H9 (cell line): ENCODE measurements around the gene HOXB6. TPM values are rescaled to one million over a fixed set of nuclear protein-coding genes. Genes with fewer than 3 reads are reported as not detected.

Source experiments
- DNase-seq: peaks from one replicate; pipeline ENCODE4 v3.0.0-alpha.2; 2017
- H2AFZ ChIP-seq: one replicate; pipeline ENCODE4 v1.6.1; 2013; ENCODE audit warnings: mild to moderate bottlenecking, low read length, control low read depth, moderate library complexity
- H2AK5ac ChIP-seq: 2 replicates; pipeline ENCODE4 v1.6.1; 2013; ENCODE audit warnings: low read length, control low read depth, mixed read lengths; ENCODE audit not compliant: insufficient read length
- H2BK120ac ChIP-seq: one replicate; pipeline ENCODE4 v1.6.1; 2013; ENCODE audit warnings: low read depth, mild to moderate bottlenecking, low read length, control low read depth, inconsistent platforms; ENCODE audit not compliant: poor library complexity, severe bottlenecking
- H2BK12ac ChIP-seq: 2 replicates; pipeline ENCODE4 v1.6.1; 2013; ENCODE audit warnings: low read length, control low read depth, mixed read lengths, low read depth; ENCODE audit not compliant: insufficient read length
- H2BK15ac ChIP-seq: 2 replicates; pipeline ENCODE4 v1.6.1; 2013; ENCODE audit warnings: low read depth, low read length, control low read depth
- H2BK20ac ChIP-seq: one replicate; pipeline ENCODE4 v1.6.1; 2013; ENCODE audit warnings: low read depth, mild to moderate bottlenecking, low read length, control low read depth, inconsistent platforms; ENCODE audit not compliant: poor library complexity, severe bottlenecking
- H2BK5ac ChIP-seq: 2 replicates; pipeline ENCODE4 v1.6.1; 2013; ENCODE audit warnings: low read length, control low read depth, mixed read lengths; ENCODE audit not compliant: insufficient read length
- H3K14ac ChIP-seq: 2 replicates; pipeline ENCODE4 v1.6.1; 2013; ENCODE audit warnings: low read length, control low read depth; ENCODE audit not compliant: insufficient read depth
- H3K18ac ChIP-seq: 2 replicates; pipeline ENCODE4 v1.6.1; 2013; ENCODE audit warnings: low read depth, mild to moderate bottlenecking, mixed read lengths, low read length, control low read depth; ENCODE audit not compliant: insufficient read length
- H3K23ac ChIP-seq: 2 replicates; pipeline ENCODE4 v1.6.1; 2013; ENCODE audit warnings: low read length, control low read depth, mixed read lengths, low read depth; ENCODE audit not compliant: insufficient read length
- H3K23me2 ChIP-seq: 2 replicates; pipeline ENCODE4 v1.6.1; 2013; ENCODE audit warnings: low read depth, mild to moderate bottlenecking, mixed read lengths, low read length, control low read depth; ENCODE audit not compliant: insufficient read length, poor library complexity, severe bottlenecking
- H3K27ac ChIP-seq: 2 replicates; pipeline ENCODE4 v1.5.1; 2013; ENCODE audit warnings: low read length, control low read depth, mixed read lengths, low read depth; ENCODE audit not compliant: insufficient read length
- H3K27me3 ChIP-seq: 2 replicates; pipeline ENCODE4 v1.6.1; 2013; ENCODE audit warnings: low read length, control low read depth, inconsistent platforms; ENCODE audit not compliant: insufficient read depth
- H3K4ac ChIP-seq: 2 replicates; pipeline ENCODE4 v1.6.1; 2013; ENCODE audit warnings: low read depth, mild to moderate bottlenecking, control low read depth, inconsistent platforms, low read length, moderate library complexity
- H3K4me1 ChIP-seq: 2 replicates; pipeline ENCODE4 v1.6.1; 2013; ENCODE audit warnings: low read length, control low read depth, inconsistent platforms; ENCODE audit not compliant: insufficient read depth
- H3K4me2 ChIP-seq: 2 replicates; pipeline ENCODE4 v1.6.1; 2013; ENCODE audit warnings: low read length, control low read depth, mixed read lengths; ENCODE audit not compliant: insufficient read length, insufficient read depth
- H3K56ac ChIP-seq: 2 replicates; pipeline ENCODE4 v1.6.1; 2013; ENCODE audit warnings: low read depth, mild to moderate bottlenecking, mixed read lengths, low read length, control low read depth; ENCODE audit not compliant: insufficient read length
- H3K79me1 ChIP-seq: 2 replicates; pipeline ENCODE4 v1.6.1; 2013; ENCODE audit warnings: low read depth, mild to moderate bottlenecking, moderate library complexity, low read length, control low read depth, inconsistent platforms; ENCODE audit not compliant: insufficient read depth, poor library complexity, severe bottlenecking
- H3K79me2 ChIP-seq: 2 replicates; pipeline ENCODE4 v1.6.1; 2013; ENCODE audit warnings: low read length, control low read depth, inconsistent platforms; ENCODE audit not compliant: insufficient read depth
- H3K9ac ChIP-seq: 2 replicates; pipeline ENCODE4 v1.6.1; 2013; ENCODE audit warnings: low read length, control low read depth, mixed read lengths; ENCODE audit not compliant: insufficient read length; ENCODE audit errors: extremely low read depth
- H3K9me3 ChIP-seq: one replicate; pipeline ENCODE4 v1.6.1; 2013; ENCODE audit warnings: low read depth, low read length, inconsistent platforms; ENCODE audit not compliant: control insufficient read depth
- H3T11ph ChIP-seq: one replicate; pipeline ENCODE4 v1.6.1; 2013; ENCODE audit warnings: mild to moderate bottlenecking, low read length, control low read depth, inconsistent platforms
- H4K20me1 ChIP-seq: one replicate; pipeline ENCODE4 v1.6.1; 2013; ENCODE audit not compliant: control insufficient read depth, insufficient read length, insufficient read depth
- H4K5ac ChIP-seq: 2 replicates; pipeline ENCODE4 v1.6.1; 2013; ENCODE audit warnings: low read depth, mild to moderate bottlenecking, mixed read lengths, low read length, control low read depth; ENCODE audit not compliant: insufficient read length
- H4K8ac ChIP-seq: replicated peaks from 2 replicates; pipeline ENCODE4 v1.6.1; 2013; ENCODE audit warnings: low read length, control low read depth, mixed read lengths, low read depth; ENCODE audit not compliant: insufficient read length
- H4K91ac ChIP-seq: 2 replicates; pipeline ENCODE4 v1.6.1; 2013; ENCODE audit warnings: low read depth, mild to moderate bottlenecking, moderate library complexity, mixed read lengths, low read length, control low read depth; ENCODE audit not compliant: insufficient read length
- H3K27ac Mint-ChIP-seq, 3 experiments: 2 replicates in 2 of 3; 3 replicates in 1 of 3; pipeline ENCODE4 v1.8.0; 2020 to 2021; ENCODE audit warnings: mixed read lengths in 3 of 3, mild to moderate bottlenecking in 1 of 3, moderate library complexity in 1 of 3
- H3K27me3 Mint-ChIP-seq: 2 replicates; pipeline ENCODE4 v1.8.0; 2021; ENCODE audit warnings: low read depth, mild to moderate bottlenecking, moderate library complexity, mixed read lengths
- H3K36me3 Mint-ChIP-seq, 3 experiments: 2 replicates in 2 of 3; 3 replicates in 1 of 3; pipeline ENCODE4 v1.8.0; 2020 to 2021; ENCODE audit warnings: low read depth in 3 of 3, mixed read lengths in 3 of 3; ENCODE audit not compliant: insufficient read depth in 1 of 3
- H3K4me1 Mint-ChIP-seq, 2 experiments: 2 replicates each; pipeline ENCODE4 v1.8.0; 2020; ENCODE audit warnings: mixed read lengths in 2 of 2
- H3K4me3 Mint-ChIP-seq, 2 experiments: 2 replicates in 1 of 2; 3 replicates in 1 of 2; pipeline ENCODE4 v1.8.0; 2020 to 2021; ENCODE audit warnings: mild to moderate bottlenecking in 2 of 2, mixed read lengths in 2 of 2, moderate library complexity in 1 of 2
- H3K9me3 Mint-ChIP-seq, 2 experiments: 2 replicates in 1 of 2; 3 replicates in 1 of 2; pipeline ENCODE4 v1.8.0; 2020; ENCODE audit warnings: mild to moderate bottlenecking in 2 of 2, mixed read lengths in 2 of 2, moderate library complexity in 1 of 2
- WGBS: extraction: QIAGEN DNeasy Blood & Tissue Kit; methylation state at CpG from one replicate; pipeline ENCODE4 v1.1.7; 2013; ENCODE audit warnings: missing lambda C conversion rate, low lambda C conversion rate, mixed read lengths; ENCODE audit not compliant: insufficient read length; ENCODE audit errors: extremely low coverage; 5-methylcytosine and 5-hydroxymethylcytosine counted together
- total RNA-seq: library from RNA; stranded (reverse); gene quantifications from 2 replicates; pipeline ENCODE4 v1.2.1, GENCODE V29; 2021
- TF ChIP-seq, protein P1 (sequence below): fragments of 200-600 bp; sonication (generic); conservative IDR thresholded peaks from 3 replicates; pipeline ENCODE4 v1.8.0; 2021; ENCODE audit warnings: antibody characterized with exemption, mild to moderate bottlenecking

Gene HOXB6
- total RNA-seq, 1 experiment from 2014 or later, result not detected

DNA sequence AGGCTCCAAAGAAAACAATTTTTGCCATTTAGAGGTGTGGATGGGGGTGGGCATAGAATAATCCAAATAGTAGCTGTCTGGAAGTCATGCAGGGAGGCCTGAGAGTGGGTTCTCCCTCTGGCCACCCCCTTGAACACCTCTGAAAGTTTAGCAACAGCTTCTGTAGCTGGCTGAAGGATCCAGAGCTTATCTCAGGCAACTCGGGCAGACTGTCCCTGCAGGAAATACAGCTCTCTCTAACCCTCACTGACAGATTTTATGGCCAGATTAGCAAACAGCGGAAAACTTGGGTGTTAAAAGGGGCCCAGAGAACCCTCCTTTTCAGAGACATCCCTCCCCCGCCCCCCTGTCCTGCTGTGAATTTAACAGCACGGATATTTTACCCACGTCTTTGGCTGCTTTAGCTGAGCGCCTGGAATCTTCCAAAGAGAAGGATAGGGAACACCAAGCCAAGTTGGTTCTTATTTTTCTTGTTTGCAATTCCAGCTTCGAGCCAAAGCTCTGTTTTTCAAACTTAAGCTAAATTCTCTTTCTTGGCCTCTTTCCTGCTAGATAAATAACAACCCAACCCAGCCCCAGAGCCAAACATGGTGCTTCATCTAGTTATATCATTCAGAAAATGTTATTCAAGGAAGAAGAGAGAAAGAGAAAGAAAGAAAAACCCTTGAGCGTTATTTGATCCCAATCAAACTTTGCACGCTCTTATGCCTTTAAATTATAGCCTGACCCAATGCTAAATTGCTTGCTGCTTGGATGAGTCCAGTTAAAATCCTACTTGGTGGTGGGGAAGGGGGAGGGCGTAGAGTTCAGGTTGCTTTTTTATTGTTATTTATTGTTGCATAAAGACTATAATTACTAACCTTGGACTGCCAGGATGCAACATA, 57.6 kb downstream of the HOXB6 start:
- H4K5ac ChIP-seq, result no peak overlapping the region
- H3K79me2 ChIP-seq, result no peaks in the 10 kb centered on the region
- H4K8ac ChIP-seq, result no peak overlapping the region
- no peaks in the 10 kb centered on the region for H3K9me3 ChIP-seq
- no peak overlapping the region for H2BK5ac ChIP-seq
- H3K18ac ChIP-seq, result no peak overlapping the region
- no peak for DNase-seq
- H3K56ac ChIP-seq, result no peak overlapping the region
- H3K23ac ChIP-seq, result no peak overlapping the region
- no peak overlapping the region for H2AFZ ChIP-seq
- no peak overlapping the region for H2BK120ac ChIP-seq
- Mint-ChIP-seq H3K27ac (no peak overlapping the region), H3K4me3 (peak overlapping the region in 1 of 2 experiments; percentile 31; a peak in 1 of 5 replicates), H3K4me1 (peaks cover 40 to 69% of the 10 kb centered on the region in 2 experiments), H3K9me3 (peaks cover 3 to 20% of the 10 kb centered on the region in 2 experiments; a peak in 4 of 5 replicates), H3K36me3 (no peaks in the 10 kb centered on the region; a peak in 1 of 7 replicates), H3K27me3 (peaks cover 99% of the 10 kb centered on the region)
- H4K20me1 ChIP-seq, result peaks cover 2% of the 10 kb centered on the region
- TF ChIP-seq, protein P1, sequence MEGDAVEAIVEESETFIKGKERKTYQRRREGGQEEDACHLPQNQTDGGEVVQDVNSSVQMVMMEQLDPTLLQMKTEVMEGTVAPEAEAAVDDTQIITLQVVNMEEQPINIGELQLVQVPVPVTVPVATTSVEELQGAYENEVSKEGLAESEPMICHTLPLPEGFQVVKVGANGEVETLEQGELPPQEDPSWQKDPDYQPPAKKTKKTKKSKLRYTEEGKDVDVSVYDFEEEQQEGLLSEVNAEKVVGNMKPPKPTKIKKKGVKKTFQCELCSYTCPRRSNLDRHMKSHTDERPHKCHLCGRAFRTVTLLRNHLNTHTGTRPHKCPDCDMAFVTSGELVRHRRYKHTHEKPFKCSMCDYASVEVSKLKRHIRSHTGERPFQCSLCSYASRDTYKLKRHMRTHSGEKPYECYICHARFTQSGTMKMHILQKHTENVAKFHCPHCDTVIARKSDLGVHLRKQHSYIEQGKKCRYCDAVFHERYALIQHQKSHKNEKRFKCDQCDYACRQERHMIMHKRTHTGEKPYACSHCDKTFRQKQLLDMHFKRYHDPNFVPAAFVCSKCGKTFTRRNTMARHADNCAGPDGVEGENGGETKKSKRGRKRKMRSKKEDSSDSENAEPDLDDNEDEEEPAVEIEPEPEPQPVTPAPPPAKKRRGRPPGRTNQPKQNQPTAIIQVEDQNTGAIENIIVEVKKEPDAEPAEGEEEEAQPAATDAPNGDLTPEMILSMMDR, result no peak
- H3K9ac ChIP-seq, result no peak overlapping the region
- no peak overlapping the region for H2BK20ac ChIP-seq
- WGBS, result no CpG with 5 or more reads among the region's 10 CpGs
- peaks cover 92% of the 10 kb centered on the region for H3K27me3 ChIP-seq
- no peak overlapping the region for H3K27ac ChIP-seq
- no peak overlapping the region for H3T11ph ChIP-seq
- H4K91ac ChIP-seq, result no peak overlapping the region
- peaks cover 2% of the 10 kb centered on the region for H3K23me2 ChIP-seq
- H3K14ac ChIP-seq, result no peak overlapping the region
- no peak overlapping the region for H3K4me2 ChIP-seq
- no peak overlapping the region for H3K4ac ChIP-seq
- H3K4me1 ChIP-seq, result peaks cover 3% of the 10 kb centered on the region; the same call in 1 of the 2 replicates
- no peak overlapping the region for H2BK12ac ChIP-seq
- H2BK15ac ChIP-seq, result no peak overlapping the region
- H3K79me1 ChIP-seq, result no peaks in the 10 kb centered on the region
- no peak overlapping the region for H2AK5ac ChIP-seq
